Stimulated activated CD4-positive, alpha-beta T cell treated with anti-CD3 and anti-CD28 coated beads, Interleukin-1b, Interleukin-23, amount 100 ng/mL, for 1 hour (primary cell): Measurements from ENCODE around the gene KCNK6.
A peak's percentile ranks its signal among the peaks of the same experiment; 100 is the strongest.
"Not testable (repeated sequence)": the region's sequence is repeated elsewhere in the genome, so short reads cannot be mapped to it uniquely, and the experiment has no call there.

Source experiments
- DNase-seq, 2 donors: peaks; one replicate each; pipeline ENCODE4 v3.0.0-alpha.2; 2020; ENCODE audit warnings: low read depth in 2 of 2

KCNK6 gene

GRCh38 chr19:38324431-38324830, 4.8 kb downstream of the KCNK6 start:
- DNase-seq: no peak

DNA sequence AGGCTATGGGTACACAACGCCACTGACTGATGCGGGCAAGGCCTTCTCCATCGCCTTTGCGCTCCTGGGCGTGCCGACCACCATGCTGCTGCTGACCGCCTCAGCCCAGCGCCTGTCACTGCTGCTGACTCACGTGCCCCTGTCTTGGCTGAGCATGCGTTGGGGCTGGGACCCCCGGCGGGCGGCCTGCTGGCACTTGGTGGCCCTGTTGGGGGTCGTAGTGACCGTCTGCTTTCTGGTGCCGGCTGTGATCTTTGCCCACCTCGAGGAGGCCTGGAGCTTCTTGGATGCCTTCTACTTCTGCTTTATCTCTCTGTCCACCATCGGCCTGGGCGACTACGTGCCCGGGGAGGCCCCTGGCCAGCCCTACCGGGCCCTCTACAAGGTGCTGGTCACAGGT, 6.9 kb downstream of the KCNK6 start:
- no peak for DNase-seq

DNA sequence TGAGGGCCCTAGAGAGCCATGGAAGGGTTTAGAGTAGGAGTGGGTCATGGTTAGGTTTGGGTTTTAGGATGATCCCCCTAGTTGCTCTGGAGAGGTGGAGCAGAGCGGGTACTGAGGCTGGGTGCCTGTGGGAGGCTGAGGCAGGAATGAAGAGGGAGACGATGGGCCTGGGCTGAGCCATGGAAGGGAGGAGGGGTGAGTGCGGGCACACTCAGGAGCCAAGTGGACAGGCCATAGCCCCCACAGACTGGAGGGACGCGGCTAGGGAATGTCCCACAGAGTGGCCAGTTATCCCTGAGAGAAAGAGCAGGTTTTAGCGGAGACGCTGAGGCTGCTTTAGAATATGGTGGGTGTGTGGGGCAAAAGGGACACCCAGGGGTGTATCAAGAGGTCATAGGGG, 10.0 kb downstream of the KCNK6 start:
- DNase-seq: no peak

- DNase-seq: no peak
Observed at GRCh38 chr19:38331728-38332127, 12.1 kb downstream of the KCNK6 start.

DNA sequence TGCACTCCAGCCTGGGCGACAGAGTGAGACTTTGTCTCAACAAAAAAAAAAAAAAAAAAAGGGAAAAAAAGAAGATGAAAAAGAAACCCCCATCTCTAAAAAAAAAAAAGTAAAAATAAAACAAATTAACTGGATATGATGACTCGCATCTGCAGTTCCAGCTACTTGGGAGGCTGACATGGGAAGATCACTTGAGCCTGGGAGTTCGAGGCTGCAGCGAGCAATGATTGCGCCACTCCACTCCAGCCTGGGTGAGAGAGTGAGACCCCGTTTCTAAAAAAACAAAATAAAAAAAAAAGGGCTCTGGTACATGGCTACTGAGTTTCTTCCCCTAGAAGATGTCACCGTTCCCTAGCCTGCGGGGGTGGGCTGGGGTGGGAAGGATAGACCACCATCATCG, 13.6 kb downstream of the KCNK6 start:
- no peak for DNase-seq

DNA sequence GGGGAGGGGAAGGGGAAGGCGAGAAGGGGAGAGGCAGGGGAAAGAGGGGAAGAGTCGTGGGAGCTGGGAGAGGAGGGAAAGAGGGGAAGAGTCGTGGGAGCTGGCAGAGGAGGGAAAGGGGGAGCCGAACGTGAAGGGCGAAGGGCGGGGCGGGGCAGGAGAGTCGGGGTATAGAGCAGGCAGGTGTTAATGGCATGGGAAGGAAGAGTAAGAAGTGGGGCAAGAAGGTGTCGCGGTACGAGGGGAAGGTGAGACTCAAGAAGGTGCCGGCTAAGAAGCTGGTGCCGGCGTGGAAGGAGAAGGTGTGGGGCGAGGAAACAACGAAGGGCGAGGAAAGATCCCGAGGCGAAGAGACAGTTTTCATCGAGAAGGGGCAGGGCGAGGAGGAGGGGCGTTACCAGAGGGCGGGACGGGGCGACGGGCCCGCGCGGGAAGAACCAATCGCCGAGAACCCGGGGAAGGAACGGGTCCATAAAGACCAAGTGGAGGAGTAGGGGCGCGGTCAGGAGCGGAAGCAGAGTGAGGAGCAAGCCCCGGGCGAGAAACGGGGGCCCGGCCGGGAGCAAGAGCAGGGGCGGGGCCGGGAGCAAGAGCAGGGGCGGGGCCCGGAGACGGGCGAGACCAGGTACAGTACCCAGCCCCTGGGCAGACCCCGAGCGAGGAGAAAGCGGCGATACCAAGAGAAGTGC, 16.4 kb downstream of the KCNK6 start:
- DNase-seq: peak; percentile 81 to 93

DNA sequence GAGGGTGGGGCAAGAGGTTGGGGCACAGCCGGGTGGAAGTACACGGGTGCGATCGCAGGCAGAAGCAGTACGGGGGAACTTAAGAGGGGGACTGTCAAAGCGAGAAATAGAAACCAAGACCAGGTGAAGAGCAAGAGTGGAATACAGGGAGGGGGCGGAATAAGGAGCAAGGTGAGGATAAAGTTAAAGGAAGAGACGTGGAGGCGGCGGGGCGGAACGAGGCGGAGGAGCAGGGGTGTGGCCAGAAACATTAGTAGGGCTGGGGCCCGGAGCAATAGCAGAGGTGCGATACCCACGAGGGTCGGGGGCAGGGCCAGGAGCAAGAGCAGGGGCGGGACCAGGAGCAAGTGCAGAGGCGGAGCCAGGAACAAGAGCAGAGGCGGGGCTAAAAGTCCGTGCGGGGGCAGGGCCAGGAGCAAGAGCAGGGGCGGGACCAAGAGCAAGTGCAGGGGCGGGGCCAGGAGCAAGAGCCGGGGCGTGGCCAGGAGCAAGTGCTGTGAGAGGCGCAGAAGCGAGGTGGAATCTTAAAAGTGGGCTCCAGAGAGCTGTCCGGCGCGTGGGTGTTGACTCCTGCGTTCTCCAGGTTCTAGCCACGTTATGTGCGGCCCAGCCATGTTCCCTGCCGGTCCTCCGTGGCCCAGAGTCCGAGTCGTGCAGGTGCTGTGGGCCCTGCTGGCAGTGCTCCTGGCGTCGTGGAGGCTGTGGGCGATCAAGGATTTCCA, 17.2 kb downstream of the KCNK6 start:
- DNase-seq: peak; percentile 91

GRCh38 chr19:38337360-38337653, 17.7 kb downstream of the KCNK6 start:
- no peak for DNase-seq

DNA sequence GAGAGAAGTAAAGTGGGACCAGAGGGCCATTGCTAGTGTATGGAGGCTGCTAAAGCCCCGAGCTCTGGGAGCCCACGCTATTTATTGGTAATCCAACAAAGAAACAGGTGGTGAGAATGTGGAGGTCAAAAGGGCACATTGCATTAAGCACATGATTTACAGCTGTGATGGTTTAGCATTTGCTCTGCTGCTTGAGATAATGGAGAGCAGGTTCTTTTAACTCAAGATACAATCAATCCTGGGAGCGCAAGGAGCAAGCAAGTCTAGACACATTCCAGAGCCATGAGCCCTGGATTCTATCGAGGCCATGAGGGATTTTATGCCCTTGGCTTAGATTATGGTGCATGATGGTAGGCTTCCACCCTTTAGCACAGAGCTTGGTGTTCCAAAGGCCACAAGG, 19.4 kb downstream of the KCNK6 start:
- not testable (repeated sequence) for DNase-seq

- DNase-seq: no peak
Observed at GRCh38 chr19:38340927-38341326, 21.3 kb downstream of the KCNK6 start.

DNA sequence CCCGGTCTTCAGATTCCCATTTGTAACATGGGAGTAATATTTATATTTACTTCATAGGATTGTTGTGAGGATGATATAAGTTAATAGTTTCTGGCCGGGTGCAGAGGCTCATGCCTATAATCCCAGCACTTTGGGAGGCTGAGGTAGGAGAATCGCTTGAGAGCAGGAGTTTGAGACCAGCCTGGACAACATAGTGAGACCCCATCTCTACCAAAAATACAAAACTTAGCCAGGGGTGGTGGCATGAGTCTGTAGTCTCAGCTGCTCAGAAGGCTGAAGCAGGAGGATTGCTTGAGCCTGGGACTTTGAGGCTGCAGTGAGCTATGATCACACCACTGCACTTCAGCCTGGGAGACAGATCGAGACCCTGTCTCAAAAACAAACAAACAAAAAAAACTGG, 27.2 kb downstream of the KCNK6 start:
- DNase-seq: no peak

DNA sequence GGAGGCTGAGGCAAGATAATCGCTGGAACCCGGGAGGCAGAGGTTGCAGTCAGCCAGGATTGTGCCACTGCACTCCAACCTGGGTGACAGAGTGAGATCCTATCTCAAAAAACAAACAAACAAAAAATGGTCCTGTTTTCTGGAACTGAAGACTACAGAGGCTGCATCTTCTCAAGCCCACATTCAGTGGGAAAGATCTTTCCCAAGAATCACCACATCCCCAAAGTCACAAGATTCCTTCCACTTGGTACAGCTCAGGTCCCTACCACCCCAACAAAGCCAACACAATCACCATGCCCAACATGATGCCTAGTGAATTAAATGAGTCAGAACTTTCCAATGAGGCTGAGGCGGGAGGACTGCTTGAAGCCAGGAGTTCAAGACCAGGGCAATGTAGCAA, 31.2 kb downstream of the KCNK6 start:
- no peak for DNase-seq

- DNase-seq: no peak
Observed at GRCh38 chr19:38351865-38352395, 32.3 kb downstream of the KCNK6 start.

DNA sequence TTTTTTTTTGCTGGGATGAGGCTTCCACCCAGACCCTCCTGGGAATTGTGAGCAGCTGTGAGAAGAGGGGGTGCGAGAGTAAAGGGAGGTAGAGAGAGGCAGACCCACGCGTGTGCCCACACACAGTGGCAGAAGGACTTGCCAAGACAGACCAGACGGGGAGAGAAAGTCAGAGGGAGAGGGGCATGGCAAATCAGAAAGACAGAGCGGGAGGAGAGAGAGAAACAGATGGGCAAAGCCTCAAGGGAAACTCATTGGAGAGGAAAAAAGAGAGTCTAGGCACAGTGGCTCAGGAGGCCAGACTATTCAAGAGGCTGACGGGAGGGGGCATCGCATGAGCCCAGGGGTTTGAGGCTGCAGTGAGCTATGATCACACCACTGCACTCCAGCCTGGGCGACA, 33.0 kb downstream of the KCNK6 start:
- no peak for DNase-seq

GRCh38 chr19:38355728-38356725, 36.4 kb downstream of the KCNK6 start:
- DNase-seq: no peak

DNA sequence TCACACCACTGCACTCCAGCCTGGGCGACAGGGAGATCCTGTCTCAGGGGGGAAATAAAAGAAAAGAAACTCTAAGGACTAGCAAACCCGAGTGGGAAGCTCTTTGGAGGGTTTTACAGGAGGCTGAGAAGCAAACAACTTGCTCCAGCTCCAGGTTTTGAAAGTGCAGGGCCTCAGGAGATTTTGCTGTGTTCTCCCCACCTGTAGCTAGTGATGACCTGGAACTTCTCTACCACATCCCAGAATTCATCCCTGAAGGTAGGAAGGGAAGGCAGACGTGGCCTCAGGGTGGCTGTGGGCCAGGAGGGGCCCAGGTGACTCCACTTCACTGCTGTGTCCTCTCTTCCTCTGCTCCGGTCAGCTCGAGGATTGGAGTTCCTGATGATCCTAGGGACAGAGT, 38.4 kb downstream of the KCNK6 start:
- no peak for DNase-seq

GRCh38 chr19:38359242-38360021, 39.8 kb downstream of the KCNK6 start:
- no peak for DNase-seq

GRCh38 chr19:38360351-38360750, 40.7 kb downstream of the KCNK6 start:
- no peak for DNase-seq

- DNase-seq: no peak
Observed at GRCh38 chr19:38360839-38361631, 41.4 kb downstream of the KCNK6 start.

GRCh38 chr19:38361633-38362075, 42.0 kb downstream of the KCNK6 start:
- DNase-seq: peak in 1 of 2 donors; percentile 45
